WERI-Rb-1 (cell line): ENCODE data around the gene INS.

Experiments used
- DNase-seq: peaks from one replicate; pipeline ENCODE4 v3.0.0-alpha.2; 2020
- H3K27ac ChIP-seq: fragments of 250-450 bp; sonication (Bioruptor Pico); 2 replicates; pipeline ENCODE4 v1.5.1; 2020; ENCODE audit warnings: mild to moderate bottlenecking, moderate library complexity
- H3K27me3 ChIP-seq: fragments of 250-450 bp; sonication (Bioruptor Pico); 2 replicates; pipeline ENCODE4 v1.5.1; 2021; ENCODE audit warnings: mild to moderate bottlenecking, low read depth, moderate library complexity; ENCODE audit not compliant: insufficient read depth, severe bottlenecking
- H3K36me3 ChIP-seq: fragments of 250-450 bp; sonication (Bioruptor Pico); 2 replicates; pipeline ENCODE4 v1.5.1; 2020; ENCODE audit warnings: mild to moderate bottlenecking, moderate library complexity
- H3K4me3 ChIP-seq: 2 replicates; pipeline ENCODE4 v1.5.1; 2011; ENCODE audit warnings: low read depth, mild to moderate bottlenecking, control low read depth, low read length
- H3K9me3 ChIP-seq: fragments of 250-450 bp; sonication (Bioruptor Pico); 2 replicates; pipeline ENCODE4 v1.5.1; 2021; ENCODE audit warnings: mild to moderate bottlenecking, moderate library complexity; ENCODE audit not compliant: severe bottlenecking
- TF ChIP-seq, protein P1 (sequence below): IDR thresholded peaks from 2 replicates; pipeline ENCODE4 v1.5.1; 2011; ENCODE audit warnings: low read depth, mild to moderate bottlenecking, control low read depth, inconsistent platforms, low read length

The INS gene

DNA sequence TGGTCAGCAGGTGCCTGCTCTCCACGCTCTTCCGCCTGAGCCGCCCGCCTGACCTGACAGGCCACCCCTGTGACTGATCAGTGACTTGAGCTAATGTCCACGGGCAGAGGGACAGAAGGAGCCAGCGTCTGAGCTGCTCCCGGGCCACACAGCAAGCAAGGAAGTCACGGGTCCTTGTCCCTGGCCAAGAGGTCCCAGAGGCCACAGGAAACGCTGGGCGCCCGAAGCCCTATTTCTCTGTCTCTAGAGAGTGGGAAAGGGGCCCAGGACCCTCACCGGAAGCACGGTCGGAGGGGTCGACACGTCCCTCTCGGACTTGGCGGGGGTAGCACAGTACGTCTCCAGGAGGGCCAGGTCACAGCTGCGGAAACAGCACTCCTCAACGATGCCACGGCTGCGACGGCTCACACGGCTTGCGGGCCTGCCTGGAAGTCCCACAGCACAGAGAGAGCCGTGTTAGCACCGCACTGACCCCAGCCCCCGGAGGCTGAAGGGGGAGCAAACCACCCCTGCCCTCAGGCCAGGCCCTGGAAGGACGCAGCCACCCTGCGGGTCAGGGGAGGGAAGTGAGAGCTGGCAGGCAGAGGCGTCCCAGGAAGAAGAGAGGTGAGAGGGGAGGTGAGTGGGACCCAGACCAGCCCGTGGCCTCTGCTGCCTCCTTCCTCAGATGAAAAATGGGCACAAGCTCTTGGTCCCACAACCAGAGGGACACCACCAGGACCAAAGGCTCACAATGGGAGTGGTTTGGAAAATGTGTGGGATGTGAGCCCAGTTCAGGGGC, 27.6 kb downstream of the INS start:
- TF ChIP-seq, protein P1, sequence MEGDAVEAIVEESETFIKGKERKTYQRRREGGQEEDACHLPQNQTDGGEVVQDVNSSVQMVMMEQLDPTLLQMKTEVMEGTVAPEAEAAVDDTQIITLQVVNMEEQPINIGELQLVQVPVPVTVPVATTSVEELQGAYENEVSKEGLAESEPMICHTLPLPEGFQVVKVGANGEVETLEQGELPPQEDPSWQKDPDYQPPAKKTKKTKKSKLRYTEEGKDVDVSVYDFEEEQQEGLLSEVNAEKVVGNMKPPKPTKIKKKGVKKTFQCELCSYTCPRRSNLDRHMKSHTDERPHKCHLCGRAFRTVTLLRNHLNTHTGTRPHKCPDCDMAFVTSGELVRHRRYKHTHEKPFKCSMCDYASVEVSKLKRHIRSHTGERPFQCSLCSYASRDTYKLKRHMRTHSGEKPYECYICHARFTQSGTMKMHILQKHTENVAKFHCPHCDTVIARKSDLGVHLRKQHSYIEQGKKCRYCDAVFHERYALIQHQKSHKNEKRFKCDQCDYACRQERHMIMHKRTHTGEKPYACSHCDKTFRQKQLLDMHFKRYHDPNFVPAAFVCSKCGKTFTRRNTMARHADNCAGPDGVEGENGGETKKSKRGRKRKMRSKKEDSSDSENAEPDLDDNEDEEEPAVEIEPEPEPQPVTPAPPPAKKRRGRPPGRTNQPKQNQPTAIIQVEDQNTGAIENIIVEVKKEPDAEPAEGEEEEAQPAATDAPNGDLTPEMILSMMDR: no peak
- H3K27me3 ChIP-seq: peaks cover 91% of the 10 kb centered on the region
- H3K4me3 ChIP-seq: no peak overlapping the region
- H3K27ac ChIP-seq: no peak overlapping the region
- no peaks in the 10 kb centered on the region for H3K9me3 ChIP-seq
- no peaks in the 10 kb centered on the region for H3K36me3 ChIP-seq
- DNase-seq: no peak

DNA sequence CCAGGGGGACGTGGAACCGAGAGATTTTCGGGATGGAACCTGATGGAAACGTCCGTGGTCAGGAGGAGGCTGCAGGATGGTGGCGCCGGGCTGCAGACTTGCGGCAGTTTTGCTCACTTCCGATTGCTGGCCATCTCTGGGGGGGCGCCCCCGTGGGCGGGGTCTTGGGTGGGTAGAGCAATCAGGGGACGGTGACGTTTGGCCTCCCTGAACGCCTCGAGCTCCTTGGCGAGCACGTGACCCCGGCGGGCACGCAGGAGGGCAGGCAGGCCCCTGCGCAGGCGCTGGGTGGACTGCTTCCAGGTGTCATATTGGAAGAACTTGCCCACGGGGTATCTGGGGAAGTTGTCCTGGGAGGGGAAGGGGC, 28.2 kb downstream of the INS start:
- H3K9me3 ChIP-seq: no peaks in the 10 kb centered on the region
- TF ChIP-seq, protein P1: no peak
- H3K4me3 ChIP-seq: no peak overlapping the region
- no peak overlapping the region for H3K27ac ChIP-seq
- H3K36me3 ChIP-seq: no peaks in the 10 kb centered on the region
- H3K27me3 ChIP-seq: peaks cover 95% of the 10 kb centered on the region
- no peak for DNase-seq

DNA sequence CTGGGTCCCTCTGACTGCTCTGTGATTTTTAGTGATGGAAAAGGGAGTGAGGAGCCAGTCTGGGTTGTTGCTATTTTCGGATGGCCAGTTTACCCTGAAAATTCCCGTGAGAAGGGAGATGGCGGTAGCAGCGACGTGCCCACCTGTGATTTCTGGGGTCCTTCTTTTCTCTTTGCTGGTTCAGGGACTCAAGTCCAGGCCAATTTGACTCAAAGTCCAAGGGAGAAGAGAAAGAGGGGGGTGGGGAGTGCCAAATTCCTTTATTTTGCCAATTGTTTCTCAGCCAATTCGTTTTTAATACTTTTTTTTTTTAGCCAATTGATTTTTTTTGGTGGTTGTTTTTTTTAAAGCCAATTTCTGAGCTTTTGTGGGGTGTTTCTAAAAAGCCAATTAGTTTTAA, 28.8 kb downstream of the INS start:
- DNase-seq: no peak
- Histone ChIP-seq H3K4me3 (no peak overlapping the region), H3K27ac (no peak overlapping the region), H3K36me3 (no peaks in the 10 kb centered on the region), H3K27me3 (peaks cover 95% of the 10 kb centered on the region), H3K9me3 (no peaks in the 10 kb centered on the region)
- TF ChIP-seq, protein P1: no peak

DNA sequence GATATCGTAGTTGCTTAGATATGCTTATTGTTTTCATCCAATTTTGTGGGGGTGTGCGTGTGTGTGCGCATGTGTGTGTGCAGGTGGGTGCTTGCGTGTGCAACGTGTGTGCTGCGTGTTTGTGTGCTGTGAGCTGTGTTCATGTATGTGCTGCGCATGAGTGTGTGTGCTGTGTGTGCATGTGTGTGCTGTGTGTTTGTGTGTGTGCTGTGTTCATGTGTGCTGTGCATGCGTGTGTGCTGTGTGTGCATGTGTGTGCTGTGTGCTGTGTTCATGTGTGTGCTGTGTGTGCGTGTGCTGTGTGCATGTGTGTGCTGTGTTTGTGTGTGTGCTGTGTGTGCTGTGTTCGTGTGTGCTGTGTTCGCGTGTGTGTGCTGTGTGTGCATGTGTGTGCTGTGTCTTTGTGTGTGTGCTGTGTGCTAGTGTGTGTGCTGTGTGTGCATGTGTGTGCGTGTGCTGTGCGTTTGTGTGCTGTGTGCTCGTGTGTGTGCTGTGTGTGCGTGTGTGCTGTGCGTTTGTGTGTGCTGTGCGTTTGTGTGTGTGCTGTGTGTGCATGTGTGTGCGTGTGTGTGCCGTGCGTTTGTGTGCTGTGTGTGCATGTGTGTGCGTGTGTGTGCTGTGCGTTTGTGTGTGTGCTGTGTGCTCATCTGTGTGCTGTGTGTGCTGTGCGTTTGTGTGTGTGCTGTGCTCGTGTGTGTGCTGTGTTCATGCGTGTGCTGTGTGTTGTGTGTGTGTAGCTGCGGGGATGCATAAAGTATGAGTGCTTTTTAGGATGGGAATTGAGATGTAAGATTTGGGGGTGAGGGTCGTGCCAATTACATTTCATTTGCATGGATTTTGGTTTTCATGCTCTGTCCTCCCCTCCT, 29.4 kb downstream of the INS start:
- no peaks in the 10 kb centered on the region for H3K36me3 ChIP-seq
- DNase-seq: no peak
- no peak overlapping the region for H3K4me3 ChIP-seq
- H3K9me3 ChIP-seq: no peaks in the 10 kb centered on the region
- TF ChIP-seq, protein P1: no peak
- no peak overlapping the region for H3K27ac ChIP-seq
- H3K27me3 ChIP-seq: peaks cover 89% of the 10 kb centered on the region

DNA sequence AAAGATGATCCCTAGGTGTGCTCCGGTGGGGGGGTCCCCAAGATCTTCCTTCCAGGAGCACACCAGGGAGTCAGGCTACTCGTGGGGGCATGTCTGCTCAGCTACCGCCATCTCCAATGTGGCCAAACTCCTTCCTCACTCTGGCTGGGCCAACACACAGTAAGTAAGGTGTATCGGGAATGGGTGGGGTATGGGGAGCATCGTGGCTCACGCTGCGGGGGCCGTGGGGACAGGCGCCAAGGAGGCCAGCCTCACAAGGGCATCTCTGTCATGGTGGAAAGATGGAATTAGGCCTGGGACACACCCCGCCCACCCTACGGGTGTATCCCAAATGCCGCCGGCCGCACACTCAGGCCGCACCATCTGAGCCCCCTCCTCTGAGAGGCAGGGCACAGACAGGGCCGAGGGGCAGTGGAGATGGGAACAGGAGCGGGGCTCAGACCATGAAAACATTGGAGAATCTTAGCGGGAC, 30.1 kb downstream of the INS start:
- H3K27ac ChIP-seq: no peak overlapping the region
- DNase-seq: no peak
- no peaks in the 10 kb centered on the region for H3K36me3 ChIP-seq
- no peak overlapping the region for H3K4me3 ChIP-seq
- TF ChIP-seq, protein P1: no peak
- peaks cover 82% of the 10 kb centered on the region for H3K27me3 ChIP-seq
- no peaks in the 10 kb centered on the region for H3K9me3 ChIP-seq
